ENCODE measurements around the gene TTPAL.

DNA sequence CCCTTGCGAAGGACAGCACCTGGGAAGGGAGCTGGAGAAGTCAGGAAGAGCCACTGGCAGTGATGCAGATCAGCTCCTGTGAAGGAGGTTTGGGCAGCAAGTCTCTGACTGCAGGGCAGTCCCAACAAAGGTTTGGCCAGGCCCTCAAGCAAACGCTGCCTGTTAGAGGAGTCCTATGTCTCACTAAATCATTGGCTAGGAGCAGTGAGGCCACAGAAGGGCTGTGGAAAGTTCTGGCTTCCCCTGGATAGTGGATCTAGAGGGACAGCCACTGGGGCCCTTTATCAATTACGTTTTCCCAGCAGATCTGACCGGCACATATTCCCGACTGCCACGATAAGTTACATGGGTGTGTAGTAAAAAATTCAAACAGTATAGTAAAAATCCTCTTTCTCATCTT lies 2.5 kb downstream of the TTPAL start:
- TF ChIP-seq, protein P1, sequence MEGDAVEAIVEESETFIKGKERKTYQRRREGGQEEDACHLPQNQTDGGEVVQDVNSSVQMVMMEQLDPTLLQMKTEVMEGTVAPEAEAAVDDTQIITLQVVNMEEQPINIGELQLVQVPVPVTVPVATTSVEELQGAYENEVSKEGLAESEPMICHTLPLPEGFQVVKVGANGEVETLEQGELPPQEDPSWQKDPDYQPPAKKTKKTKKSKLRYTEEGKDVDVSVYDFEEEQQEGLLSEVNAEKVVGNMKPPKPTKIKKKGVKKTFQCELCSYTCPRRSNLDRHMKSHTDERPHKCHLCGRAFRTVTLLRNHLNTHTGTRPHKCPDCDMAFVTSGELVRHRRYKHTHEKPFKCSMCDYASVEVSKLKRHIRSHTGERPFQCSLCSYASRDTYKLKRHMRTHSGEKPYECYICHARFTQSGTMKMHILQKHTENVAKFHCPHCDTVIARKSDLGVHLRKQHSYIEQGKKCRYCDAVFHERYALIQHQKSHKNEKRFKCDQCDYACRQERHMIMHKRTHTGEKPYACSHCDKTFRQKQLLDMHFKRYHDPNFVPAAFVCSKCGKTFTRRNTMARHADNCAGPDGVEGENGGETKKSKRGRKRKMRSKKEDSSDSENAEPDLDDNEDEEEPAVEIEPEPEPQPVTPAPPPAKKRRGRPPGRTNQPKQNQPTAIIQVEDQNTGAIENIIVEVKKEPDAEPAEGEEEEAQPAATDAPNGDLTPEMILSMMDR (IDR thresholded peaks at IDR 0.05), result no peak
- TF ChIP-seq, protein P2, sequence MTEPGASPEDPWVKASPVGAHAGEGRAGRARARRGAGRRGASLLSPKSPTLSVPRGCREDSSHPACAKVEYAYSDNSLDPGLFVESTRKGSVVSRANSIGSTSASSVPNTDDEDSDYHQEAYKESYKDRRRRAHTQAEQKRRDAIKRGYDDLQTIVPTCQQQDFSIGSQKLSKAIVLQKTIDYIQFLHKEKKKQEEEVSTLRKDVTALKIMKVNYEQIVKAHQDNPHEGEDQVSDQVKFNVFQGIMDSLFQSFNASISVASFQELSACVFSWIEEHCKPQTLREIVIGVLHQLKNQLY (CRISPR knock-in tag; IDR thresholded peaks at IDR 0.05), result no peak
- TF ChIP-seq, protein P3, sequence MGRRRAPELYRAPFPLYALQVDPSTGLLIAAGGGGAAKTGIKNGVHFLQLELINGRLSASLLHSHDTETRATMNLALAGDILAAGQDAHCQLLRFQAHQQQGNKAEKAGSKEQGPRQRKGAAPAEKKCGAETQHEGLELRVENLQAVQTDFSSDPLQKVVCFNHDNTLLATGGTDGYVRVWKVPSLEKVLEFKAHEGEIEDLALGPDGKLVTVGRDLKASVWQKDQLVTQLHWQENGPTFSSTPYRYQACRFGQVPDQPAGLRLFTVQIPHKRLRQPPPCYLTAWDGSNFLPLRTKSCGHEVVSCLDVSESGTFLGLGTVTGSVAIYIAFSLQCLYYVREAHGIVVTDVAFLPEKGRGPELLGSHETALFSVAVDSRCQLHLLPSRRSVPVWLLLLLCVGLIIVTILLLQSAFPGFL (CRISPR knock-in tag; IDR thresholded peaks at IDR 0.05; ENCODE audit: borderline replicate concordance), result no peak
- TF ChIP-seq, protein P4, sequence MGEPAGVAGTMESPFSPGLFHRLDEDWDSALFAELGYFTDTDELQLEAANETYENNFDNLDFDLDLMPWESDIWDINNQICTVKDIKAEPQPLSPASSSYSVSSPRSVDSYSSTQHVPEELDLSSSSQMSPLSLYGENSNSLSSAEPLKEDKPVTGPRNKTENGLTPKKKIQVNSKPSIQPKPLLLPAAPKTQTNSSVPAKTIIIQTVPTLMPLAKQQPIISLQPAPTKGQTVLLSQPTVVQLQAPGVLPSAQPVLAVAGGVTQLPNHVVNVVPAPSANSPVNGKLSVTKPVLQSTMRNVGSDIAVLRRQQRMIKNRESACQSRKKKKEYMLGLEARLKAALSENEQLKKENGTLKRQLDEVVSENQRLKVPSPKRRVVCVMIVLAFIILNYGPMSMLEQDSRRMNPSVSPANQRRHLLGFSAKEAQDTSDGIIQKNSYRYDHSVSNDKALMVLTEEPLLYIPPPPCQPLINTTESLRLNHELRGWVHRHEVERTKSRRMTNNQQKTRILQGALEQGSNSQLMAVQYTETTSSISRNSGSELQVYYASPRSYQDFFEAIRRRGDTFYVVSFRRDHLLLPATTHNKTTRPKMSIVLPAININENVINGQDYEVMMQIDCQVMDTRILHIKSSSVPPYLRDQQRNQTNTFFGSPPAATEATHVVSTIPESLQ (CRISPR knock-in tag; IDR thresholded peaks at IDR 0.05), result no peak
- TF ChIP-seq RELA (CRISPR knock-in tag; IDR thresholded peaks at IDR 0.05; ENCODE audit: borderline replicate concordance), result no peak
- no peak for TF ChIP-seq JUN (CRISPR knock-in tag; IDR thresholded peaks at IDR 0.05)
- TF ChIP-seq, protein P5, sequence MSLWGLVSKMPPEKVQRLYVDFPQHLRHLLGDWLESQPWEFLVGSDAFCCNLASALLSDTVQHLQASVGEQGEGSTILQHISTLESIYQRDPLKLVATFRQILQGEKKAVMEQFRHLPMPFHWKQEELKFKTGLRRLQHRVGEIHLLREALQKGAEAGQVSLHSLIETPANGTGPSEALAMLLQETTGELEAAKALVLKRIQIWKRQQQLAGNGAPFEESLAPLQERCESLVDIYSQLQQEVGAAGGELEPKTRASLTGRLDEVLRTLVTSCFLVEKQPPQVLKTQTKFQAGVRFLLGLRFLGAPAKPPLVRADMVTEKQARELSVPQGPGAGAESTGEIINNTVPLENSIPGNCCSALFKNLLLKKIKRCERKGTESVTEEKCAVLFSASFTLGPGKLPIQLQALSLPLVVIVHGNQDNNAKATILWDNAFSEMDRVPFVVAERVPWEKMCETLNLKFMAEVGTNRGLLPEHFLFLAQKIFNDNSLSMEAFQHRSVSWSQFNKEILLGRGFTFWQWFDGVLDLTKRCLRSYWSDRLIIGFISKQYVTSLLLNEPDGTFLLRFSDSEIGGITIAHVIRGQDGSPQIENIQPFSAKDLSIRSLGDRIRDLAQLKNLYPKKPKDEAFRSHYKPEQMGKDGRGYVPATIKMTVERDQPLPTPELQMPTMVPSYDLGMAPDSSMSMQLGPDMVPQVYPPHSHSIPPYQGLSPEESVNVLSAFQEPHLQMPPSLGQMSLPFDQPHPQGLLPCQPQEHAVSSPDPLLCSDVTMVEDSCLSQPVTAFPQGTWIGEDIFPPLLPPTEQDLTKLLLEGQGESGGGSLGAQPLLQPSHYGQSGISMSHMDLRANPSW (CRISPR knock-in tag; conservative IDR thresholded peaks at IDR 0.05; ENCODE audit: low read depth), result no peak
- TF ChIP-seq ZNF121 (CRISPR knock-in tag; IDR thresholded peaks at IDR 0.05), result no peak
- TF ChIP-seq ZBTB21 (CRISPR knock-in tag; IDR thresholded peaks at IDR 0.05; ENCODE audit: borderline replicate concordance), result no peak
- TF ChIP-seq ZNF263 (CRISPR knock-in tag; IDR thresholded peaks at IDR 0.05; ENCODE audit: low read depth), result no peak
- TF ChIP-seq, protein P6, sequence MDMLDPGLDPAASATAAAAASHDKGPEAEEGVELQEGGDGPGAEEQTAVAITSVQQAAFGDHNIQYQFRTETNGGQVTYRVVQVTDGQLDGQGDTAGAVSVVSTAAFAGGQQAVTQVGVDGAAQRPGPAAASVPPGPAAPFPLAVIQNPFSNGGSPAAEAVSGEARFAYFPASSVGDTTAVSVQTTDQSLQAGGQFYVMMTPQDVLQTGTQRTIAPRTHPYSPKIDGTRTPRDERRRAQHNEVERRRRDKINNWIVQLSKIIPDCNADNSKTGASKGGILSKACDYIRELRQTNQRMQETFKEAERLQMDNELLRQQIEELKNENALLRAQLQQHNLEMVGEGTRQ (CRISPR knock-in tag; IDR thresholded peaks at IDR 0.05), result no peak
